Smooth muscle cell of trachea (primary cell): Measurements from ENCODE around the gene EXOC3L2. TPM values are rescaled to one million over a fixed set of nuclear protein-coding genes. Genes with fewer than 3 reads are reported as not detected.

Experiments used
- total RNA-seq: library from RNA; depleted of rRNA; stranded (reverse); fragments of >200 nt; gene quantifications from 2 replicates; pipeline ENCODE4 v1.2.1, GENCODE V29; 2014

The EXOC3L2 gene
- total RNA-seq: 0.17 TPM in 1 of 2 replicates, not detected in the other

GRCh38 chr19:45245334-45245787 is at the start of gene EXOC3L2:
Gene EXOC3L2 (minus strand): TSS chr19:45245407. CDS start chr19:45239045, 6,362 bp downstream.

GRCh38 chr19:45250832-45251451 is 5.7 kb upstream of the EXOC3L2 start, which contains the start of gene MARK4:
Gene MARK4 (plus strand): TSS chr19:45251271. CDS start chr19:45251589, 318 bp downstream.

GRCh38 chr19:45178262-45179071 is 66.7 kb downstream of the EXOC3L2 start, which contains the start of gene BLOC1S3:
Gene BLOC1S3 (plus strand): TSS chr19:45178784. CDS start chr19:45179297, 513 bp downstream.

GRCh38 chr19:45177817-45178261 is 67.4 kb downstream of the EXOC3L2 start, which contains the start of gene TRAPPC6A:
Gene TRAPPC6A (minus strand): TSS chr19:45178237. CDS start chr19:45178218, 19 bp downstream.

Other genes starting within 250 kb of the EXOC3L2 start
- 4.1 and 19.0 TPM in 2 replicates for gene RELB, start 243.9 kb downstream of the EXOC3L2 start, total RNA-seq
- 11.4 and 25.5 TPM in 2 replicates for gene CLASRP, start 206.4 kb downstream of the EXOC3L2 start, total RNA-seq
- gene ZNF296, start 168.9 kb downstream of the EXOC3L2 start, total RNA-seq: 0.17 and 0.29 TPM in 2 replicates
- 21.1 and 22.2 TPM in 2 replicates for gene GEMIN7, start 166.1 kb downstream of the EXOC3L2 start, total RNA-seq
- 39.7 and 66.0 TPM in 2 replicates for gene PPP1R37, start 152.2 kb downstream of the EXOC3L2 start, total RNA-seq
- under 0.01 and 0.66 TPM in 2 replicates for gene NKPD1, start 84.4 kb downstream of the EXOC3L2 start, total RNA-seq
- gene TRAPPC6A, start 67.2 kb downstream of the EXOC3L2 start, total RNA-seq: 6.1 and 8.3 TPM in 2 replicates
- 8.9 and 13.1 TPM in 2 replicates for gene BLOC1S3, start 66.6 kb downstream of the EXOC3L2 start, total RNA-seq
- 12.5 and 16.0 TPM in 2 replicates for gene MARK4, start 5.9 kb upstream of the EXOC3L2 start, total RNA-seq
- not detected in 2 replicates for gene CKM, start 77.5 kb upstream of the EXOC3L2 start, total RNA-seq
- under 0.01 TPM in 2 replicates for gene KLC3, start 95.3 kb upstream of the EXOC3L2 start, total RNA-seq
- 18.0 and 28.1 TPM in 2 replicates for gene ERCC2, start 125.2 kb upstream of the EXOC3L2 start, total RNA-seq
- gene PPP1R13L, start 159.7 kb upstream of the EXOC3L2 start, total RNA-seq: 1.5 and 2.2 TPM in 2 replicates
- gene POLR1G, start 161.2 kb upstream of the EXOC3L2 start, total RNA-seq: 2.9 and 4.3 TPM in 2 replicates
- gene ERCC1, start 178.5 kb upstream of the EXOC3L2 start, total RNA-seq: 78.7 and 79.7 TPM in 2 replicates
- gene FOSB, start 222.6 kb upstream of the EXOC3L2 start, total RNA-seq: 0.73 and 3.3 TPM in 2 replicates